Activated effector memory CD4-positive, alpha-beta T cell treated with anti-CD3 and anti-CD28 coated beads, Interleukin-2, amount 50 U/mL, for 16 hours (primary cell): ENCODE data around the gene B4GALT3.

Experiments used
- DNase-seq: peaks from one replicate; pipeline ENCODE4 v3.0.0-alpha.2; 2020

Gene B4GALT3

GRCh38 chr1:161185282-161185682 lies 8.0 kb upstream of the B4GALT3 start:
- peak; percentile 87 for DNase-seq

- peak; percentile 83 for DNase-seq
Observed at GRCh38 chr1:161182214-161182613, 4.9 kb upstream of the B4GALT3 start.

GRCh38 chr1:161180639-161181038 lies 3.3 kb upstream of the B4GALT3 start:
- no peak for DNase-seq

GRCh38 chr1:161179698-161180097 lies 2.4 kb upstream of the B4GALT3 start:
- DNase-seq = peak; percentile 50

GRCh38 chr1:161177936-161178244 lies 583 bp upstream of the B4GALT3 start:
- DNase-seq = no peak

- no peak for DNase-seq
Observed at GRCh38 chr1:161176468-161177111, 717 bp downstream of the B4GALT3 start.

GRCh38 chr1:161175771-161176453 lies 1.4 kb downstream of the B4GALT3 start:
- DNase-seq = no peak

GRCh38 chr1:161174911-161175310 lies 2.4 kb downstream of the B4GALT3 start:
- no peak for DNase-seq

GRCh38 chr1:161173711-161174110 lies 3.6 kb downstream of the B4GALT3 start:
- no peak for DNase-seq

GRCh38 chr1:161172776-161173376 lies 4.4 kb downstream of the B4GALT3 start:
- DNase-seq = no peak

GRCh38 chr1:161172349-161172748 lies 5.0 kb downstream of the B4GALT3 start:
- DNase-seq = no peak

GRCh38 chr1:161171696-161172095 lies 5.6 kb downstream of the B4GALT3 start:
- DNase-seq = no peak

- DNase-seq = no peak
Observed at GRCh38 chr1:161171191-161171590, 6.1 kb downstream of the B4GALT3 start.

- DNase-seq = peak; percentile 44
Observed at GRCh38 chr1:161168906-161169305, 8.4 kb downstream of the B4GALT3 start.

GRCh38 chr1:161166669-161167548 lies 10.4 kb downstream of the B4GALT3 start:
- peak; percentile 66 for DNase-seq

- peak; percentile 97 for DNase-seq
Observed at GRCh38 chr1:161165742-161166668, 11.3 kb downstream of the B4GALT3 start, which contains the start of gene PPOX. TSS of gene PPOX (plus strand) at chr1:161166426. CDS start at chr1:161166848, 422 bp downstream.

- peak; percentile 62 for DNase-seq
Observed at GRCh38 chr1:161164901-161165610, 12.3 kb downstream of the B4GALT3 start.

- peak; percentile 41 for DNase-seq
Observed at GRCh38 chr1:161163793-161164192, 13.5 kb downstream of the B4GALT3 start.

GRCh38 chr1:161162806-161163205 lies 14.5 kb downstream of the B4GALT3 start:
- DNase-seq = peak; percentile 50

- DNase-seq = peak; percentile 60
Observed at GRCh38 chr1:161162052-161162451, 15.3 kb downstream of the B4GALT3 start.

- no peak for DNase-seq
Observed at GRCh38 chr1:161161652-161162051, 15.7 kb downstream of the B4GALT3 start.
